ENCODE measurements around the gene MXD4.
A peak's percentile ranks its signal among the peaks of the same experiment; 100 is the strongest.

MXD4 gene

GRCh38 chr4:2259036-2259540 lies 2.8 kb downstream of the MXD4 start:
- Histone ChIP-seq H3K4me1 (peaks cover 63 to 72% (median 68%) of the 10 kb centered on the region in 10 experiments), H4K20me1 (peaks cover 59 to 72% (median 72%) of the 10 kb centered on the region in 11 experiments), H3K9me3 (replicated peaks in 1 of 11) (no peaks in the 10 kb centered on the region), H3K4me3 (no peak overlapping the region), H3K27me3 (no peaks in the 10 kb centered on the region), H3K9ac (peak overlapping the region in 10 of 11 experiments; percentile 27 to 99 (median 97); a peak in 12 of 22 replicates), H3K4me2 (peak overlapping the region in 8 of 11 experiments; percentile 92 to 99 (median 97); a peak in 12 of 22 replicates), H3K36me3 (peaks cover 9 to 62% (median 32%) of the 10 kb centered on the region in 11 experiments; a peak in 20 of 22 replicates), H3K27ac (0 out of 22 replicates have a peak overlapping the region, but pooled peaks of 1 of the 11 experiments have one; percentile 10)
- TF ChIP-seq Cebpa-rat (IDR thresholded peaks at IDR 0.05): no peak

DNA sequence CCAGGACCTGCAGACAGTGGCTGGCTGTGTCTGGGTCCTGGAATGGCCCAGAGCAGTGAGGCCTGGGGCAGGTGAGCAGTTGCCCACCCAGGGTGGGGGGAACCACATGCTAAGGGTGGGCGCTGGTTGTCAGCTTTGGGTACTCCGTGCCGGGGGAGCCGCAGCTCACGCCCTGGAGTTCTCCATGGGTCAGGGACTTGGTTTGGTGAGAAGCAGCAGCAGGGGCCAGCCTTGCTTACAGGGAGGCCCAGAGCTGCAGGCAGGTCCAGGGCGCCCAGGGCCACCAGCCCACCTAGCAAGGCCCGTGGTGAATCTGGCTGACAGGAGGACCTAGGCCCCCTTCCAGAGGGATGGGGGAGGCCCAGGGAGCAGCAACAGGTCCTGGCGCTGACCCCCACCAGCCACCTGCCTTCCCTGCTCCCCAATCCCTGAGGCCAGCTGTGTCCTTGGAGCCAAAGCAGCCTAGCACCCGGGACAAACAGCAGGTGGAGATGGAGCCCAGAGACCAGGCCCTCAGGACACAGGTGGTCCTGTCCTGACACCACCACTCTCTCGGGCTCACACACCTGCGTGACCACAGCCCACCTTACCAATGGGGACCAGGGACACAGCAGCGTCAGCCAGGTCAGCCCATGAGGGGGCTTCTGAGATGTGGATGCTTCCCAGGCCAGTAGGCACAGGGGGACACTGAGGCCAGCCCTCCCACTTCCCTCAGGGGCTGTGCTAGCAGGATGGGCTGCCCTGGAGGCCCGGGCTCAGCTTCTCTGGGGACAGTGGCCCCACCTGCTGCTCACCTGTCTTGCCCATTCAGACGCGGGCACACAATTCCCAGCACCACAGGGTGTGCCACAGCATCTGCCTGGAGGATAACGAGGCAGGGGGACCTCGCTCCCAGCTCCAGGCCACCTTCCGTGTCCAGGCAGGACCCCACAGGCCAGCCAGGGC lies 3.5 kb downstream of the MXD4 start:
- no peak overlapping the region; a peak in 1 of 22 replicates for H3K27ac ChIP-seq
- peaks cover 15 to 69% (median 40%) of the 10 kb centered on the region in 11 experiments; a peak in 21 of 22 replicates for H3K36me3 ChIP-seq
- H4K20me1 ChIP-seq: peaks cover 66 to 80% (median 79%) of the 10 kb centered on the region in 11 experiments
- peaks cover 56 to 64% (median 61%) of the 10 kb centered on the region in 10 experiments for H3K4me1 ChIP-seq
- H3K4me2 ChIP-seq: peak overlapping the region in 10 of 11 experiments; percentile 57 to 98 (median 78); a peak in 13 of 22 replicates
- TF ChIP-seq Cebpa-rat (IDR thresholded peaks at IDR 0.05): no peak
- no peaks in the 10 kb centered on the region for H3K27me3 ChIP-seq
- H3K4me3 ChIP-seq: no peak overlapping the region
- H3K9me3 ChIP-seq (replicated peaks in 1 of 11): no peaks in the 10 kb centered on the region
- H3K9ac ChIP-seq: peak overlapping the region in 8 of 11 experiments; percentile 39 to 97 (median 95); a peak in 13 of 22 replicates

- H3K4me2 ChIP-seq: peak overlapping the region; percentile 57 to 98 (median 73)
- peaks cover 48 to 60% (median 53%) of the 10 kb centered on the region in 10 experiments for H3K4me1 ChIP-seq
- peak overlapping the region in 3 of 10 experiments; percentile 2 to 19 (median 5); a peak in 3 of 20 replicates for H3K4me3 ChIP-seq
- H3K27me3 ChIP-seq: no peaks in the 10 kb centered on the region
- H3K9ac ChIP-seq: peak overlapping the region; percentile 11 to 97 (median 56); a peak in 20 of 22 replicates
- peaks cover 17 to 76% (median 45%) of the 10 kb centered on the region in 11 experiments; a peak in 21 of 22 replicates for H3K36me3 ChIP-seq
- TF ChIP-seq Cebpa-rat (IDR thresholded peaks at IDR 0.05): no peak
- no peaks in the 10 kb centered on the region for H3K9me3 ChIP-seq (replicated peaks in 1 of 11)
- H4K20me1 ChIP-seq: peaks cover 72 to 86% (median 85%) of the 10 kb centered on the region in 11 experiments
- H3K27ac ChIP-seq: peak overlapping the region in 10 of 11 experiments; percentile 8 to 72 (median 57); a peak in 16 of 22 replicates
Observed at GRCh38 chr4:2257361-2258081, 4.4 kb downstream of the MXD4 start.

DNA sequence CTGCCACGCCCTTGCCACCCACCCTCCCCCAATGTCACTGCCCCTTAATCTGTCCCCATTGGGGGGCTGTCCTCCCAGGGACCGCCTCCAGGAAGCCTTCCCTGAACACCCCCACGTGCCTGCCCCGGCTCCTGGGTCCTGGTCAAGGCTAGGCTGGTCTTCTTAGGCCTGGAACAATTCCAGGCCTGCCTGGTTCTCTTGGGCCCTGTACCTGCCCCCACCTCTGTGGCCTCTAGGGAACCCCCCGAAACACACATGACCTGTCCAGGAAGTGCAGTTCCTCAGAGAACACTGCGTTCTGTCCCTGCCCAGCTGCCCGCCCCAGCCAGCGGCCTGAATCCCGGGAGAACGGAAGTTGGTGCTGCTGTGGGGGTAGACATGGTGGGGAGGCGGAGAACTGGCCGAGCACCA lies 5.1 kb downstream of the MXD4 start:
- H3K4me3 ChIP-seq: peak overlapping the region in 3 of 10 experiments; percentile 2 to 19 (median 5); a peak in 3 of 20 replicates
- peak overlapping the region in 10 of 11 experiments; percentile 31 to 72 (median 57); a peak in 19 of 22 replicates for H3K27ac ChIP-seq
- H4K20me1 ChIP-seq: peaks cover 77 to 93% (median 86%) of the 10 kb centered on the region in 11 experiments
- peak overlapping the region; percentile 57 to 98 (median 73) for H3K4me2 ChIP-seq
- peaks cover 17 to 83% (median 51%) of the 10 kb centered on the region in 11 experiments; a peak in 21 of 22 replicates for H3K36me3 ChIP-seq
- peak overlapping the region; percentile 11 to 97 (median 56); a peak in 20 of 22 replicates for H3K9ac ChIP-seq
- H3K9me3 ChIP-seq (replicated peaks in 1 of 11): no peaks in the 10 kb centered on the region
- no peaks in the 10 kb centered on the region for H3K27me3 ChIP-seq
- H3K4me1 ChIP-seq: peaks cover 48 to 59% (median 53%) of the 10 kb centered on the region in 10 experiments
- no peak for TF ChIP-seq Cebpa-rat (IDR thresholded peaks at IDR 0.05)

DNA sequence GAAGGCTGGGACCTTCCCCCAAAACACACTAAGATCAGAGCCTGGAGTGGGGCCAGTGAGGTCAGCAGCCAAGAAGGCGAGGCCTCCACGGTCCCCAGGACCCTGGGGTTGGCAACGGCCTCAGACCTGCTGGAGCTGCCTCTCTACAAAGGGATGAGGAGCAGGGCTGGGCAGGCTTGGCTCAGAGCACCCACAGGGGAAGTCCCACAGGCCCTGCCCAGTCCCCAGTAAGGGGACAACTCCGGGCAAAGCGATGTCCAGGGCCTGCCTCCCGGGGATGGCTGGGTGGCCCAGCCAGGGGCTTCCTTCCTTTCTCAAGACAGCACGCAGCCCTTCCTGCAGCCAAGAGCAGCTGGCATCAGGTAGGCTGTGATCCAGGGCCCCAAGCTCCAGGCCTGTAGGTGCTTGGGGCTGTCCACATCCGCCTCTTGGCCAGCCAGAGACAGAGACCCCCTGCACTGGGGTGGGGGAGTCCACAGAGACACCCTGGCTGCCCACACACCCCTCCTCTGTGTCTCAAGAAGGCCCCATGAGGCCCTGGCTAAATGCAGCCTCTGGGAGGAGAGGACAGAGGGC lies 5.7 kb downstream of the MXD4 start:
- Histone ChIP-seq H3K4me3 (peak overlapping the region in 1 of 10 experiments; percentile 5; a peak in 1 of 20 replicates), H3K36me3 (peaks cover 22 to 88% (median 55%) of the 10 kb centered on the region in 11 experiments; a peak in 21 of 22 replicates), H3K27me3 (no peaks in the 10 kb centered on the region), H4K20me1 (peaks cover 77 to 98% (median 87%) of the 10 kb centered on the region in 11 experiments), H3K9me3 (replicated peaks in 1 of 11) (no peaks in the 10 kb centered on the region), H3K27ac (peak overlapping the region in 10 of 11 experiments; percentile 31 to 72 (median 57); a peak in 17 of 22 replicates), H3K4me1 (peaks cover 48 to 59% (median 53%) of the 10 kb centered on the region in 10 experiments), H3K9ac (peak overlapping the region in 10 of 11 experiments; percentile 11 to 97 (median 57); a peak in 15 of 22 replicates), H3K4me2 (peak overlapping the region; percentile 57 to 98 (median 73))
- no peak for TF ChIP-seq Cebpa-rat (IDR thresholded peaks at IDR 0.05)

GRCh38 chr4:2255501-2256155 lies 6.3 kb downstream of the MXD4 start:
- no peaks in the 10 kb centered on the region for H3K9me3 ChIP-seq (replicated peaks in 1 of 11)
- H3K27me3 ChIP-seq: no peaks in the 10 kb centered on the region
- peak overlapping the region in 7 of 11 experiments; percentile 11 to 97 (median 54); a peak in 7 of 22 replicates for H3K9ac ChIP-seq
- no peak for TF ChIP-seq Cebpa-rat (IDR thresholded peaks at IDR 0.05)
- peaks cover 26 to 95% (median 61%) of the 10 kb centered on the region in 11 experiments; a peak in 21 of 22 replicates for H3K36me3 ChIP-seq
- peaks cover 72 to 98% (median 85%) of the 10 kb centered on the region in 11 experiments for H4K20me1 ChIP-seq
- no peak overlapping the region for H3K4me3 ChIP-seq
- peak overlapping the region in 9 of 11 experiments; percentile 57 to 98 (median 73); a peak in 14 of 22 replicates for H3K4me2 ChIP-seq
- peak overlapping the region in 6 of 11 experiments; percentile 41 to 72 (median 60); a peak in 9 of 22 replicates for H3K27ac ChIP-seq
- peaks cover 44 to 54% (median 50%) of the 10 kb centered on the region in 10 experiments for H3K4me1 ChIP-seq

Data from BLaER1 treated with 17β-estradiol and CSF1 and Interleukin-3, amounts not matched to agents 10 nM and 100 nM (cell line).